GM23248 (cell line): ENCODE measurements around the gene CAPN11.

Source experiments
- EZH2 ChIP-seq: fragments of 200-600 bp; sonication (generic); IDR thresholded peaks from 2 replicates; pipeline ENCODE4 v1.6.1; 2018; ENCODE audit warnings: antibody characterized with exemption, mild to moderate bottlenecking; ENCODE audit not compliant: insufficient read depth, poor library complexity, severe bottlenecking
- EZH2phosphoT487 ChIP-seq: fragments of 200-600 bp; sonication (generic); IDR thresholded peaks from 2 replicates; pipeline ENCODE4 v1.6.1; 2018; ENCODE audit warnings: antibody characterized with exemption, moderate library complexity, mild to moderate bottlenecking, low read depth; ENCODE audit not compliant: insufficient read depth

GRCh38 chr6:44133981-44134711 lies 24.5 kb upstream of the CAPN11 start:
- TF ChIP-seq EZH2 (no peak), EZH2phosphoT487 (no peak)
